ENCODE results near the gene RNU5B-1. TPM values are rescaled to one million over a fixed set of nuclear protein-coding genes. Genes with fewer than 3 reads are reported as not detected.

Gene RNU5B-1
- total RNA-seq, 1 donor from 2014 or later: 19.7 TPM

Other genes with a start within 250 kb of the RNU5B-1 start
- gene RASL12, start 236.7 kb upstream of the RNU5B-1 start, total RNA-seq: 11.7 to 14.0 TPM (median 12.0 TPM) in 3 replicates
- gene KBTBD13, start 227.9 kb upstream of the RNU5B-1 start, total RNA-seq: 0.09 to 0.11 TPM in 2 of 3 replicates, not detected in the other
- gene UBAP1L, start 189.5 kb upstream of the RNU5B-1 start, total RNA-seq: 10.7 to 11.6 TPM (median 10.9 TPM) in 3 replicates
- 29.9 to 34.5 TPM (median 32.7 TPM) in 3 replicates for gene PDCD7, start 170.9 kb upstream of the RNU5B-1 start, total RNA-seq
- 56.3 to 60.8 TPM (median 58.7 TPM) in 3 replicates for gene CLPX, start 119.3 kb upstream of the RNU5B-1 start, total RNA-seq
- gene CILP, start 93.2 kb upstream of the RNU5B-1 start, total RNA-seq: 0.95 to 1.3 TPM (median 1.2 TPM) in 3 replicates
- 17.7 to 21.0 TPM (median 18.6 TPM) in 3 replicates for gene PARP16, start 17.8 kb upstream of the RNU5B-1 start, total RNA-seq
- not detected in 3 replicates for gene RNU5A-1, start 8.6 kb upstream of the RNU5B-1 start, total RNA-seq
- gene IGDCC3, start 73.3 kb downstream of the RNU5B-1 start, total RNA-seq: 34.8 to 40.6 TPM (median 35.1 TPM) in 3 replicates
- 38.6 to 43.3 TPM (median 43.2 TPM) in 3 replicates for gene IGDCC4, start 118.3 kb downstream of the RNU5B-1 start, total RNA-seq
- 27.4 to 31.6 TPM (median 31.5 TPM) in 3 replicates for gene DPP8, start 213.0 kb downstream of the RNU5B-1 start, total RNA-seq
- 110 to 113 TPM (median 111 TPM) in 3 replicates for gene HACD3, start 225.8 kb downstream of the RNU5B-1 start, total RNA-seq